A673 (cell line): Measurements from ENCODE around the gene USP2. TPM values are rescaled to one million over a fixed set of nuclear protein-coding genes. Genes with fewer than 3 reads are reported as not detected.

Experiments
- BruUV-seq: library from RNA; stranded (reverse); fragments of 400-500 nt; replicated peaks from 2 replicates; lab custom pipeline; 2021; lab: Mats Ljungman, UMichigan
- CTCF ChIA-PET: fragments of 300-600 bp; sonication (Branson Sonifier 250); formaldehyde crosslinking; loops from one replicate; lab custom pipeline; 2022; ENCODE audit warnings: antibody characterized with exemption; lab: Charles Lee
- POLR2A ChIA-PET: fragments of 300-600 bp; sonication (Branson Sonifier 250); formaldehyde crosslinking; loops from one replicate; lab custom pipeline; 2022; ENCODE audit warnings: antibody characterized with exemption; ENCODE audit not compliant: low non-redundant PET; lab: Charles Lee
- DNase-seq: peaks from one replicate; pipeline ENCODE4 v3.0.0-alpha.2; 2015; ENCODE audit warnings: low spot score
- H3K27ac ChIP-seq: fragments of 200-600 bp; sonication (generic); 2 replicates; pipeline ENCODE4 v1.5.1; 2016; ENCODE audit warnings: mixed run types, low read depth, mild to moderate bottlenecking, mixed read lengths, antibody characterized with exemption, low read length; ENCODE audit not compliant: poor library complexity, severe bottlenecking
- H3K27me3 ChIP-seq: fragments of 200-600 bp; sonication (generic); replicated peaks from 2 replicates; pipeline ENCODE4 v1.6.1; 2017; ENCODE audit warnings: mixed run types, low read depth, mild to moderate bottlenecking, mixed read lengths, antibody characterized with exemption, low read length; ENCODE audit not compliant: insufficient read depth, poor library complexity
- H3K36me3 ChIP-seq: fragments of 200-600 bp; sonication (generic); 2 replicates; pipeline ENCODE4 v1.6.1; 2016; ENCODE audit warnings: mixed run types, mild to moderate bottlenecking, mixed read lengths, antibody characterized with exemption, low read length; ENCODE audit not compliant: insufficient read depth, poor library complexity, severe bottlenecking
- H3K4me1 ChIP-seq: fragments of 200-600 bp; sonication (generic); 2 replicates; pipeline ENCODE4 v1.6.1; 2017; ENCODE audit warnings: mixed run types, mild to moderate bottlenecking, mixed read lengths, antibody characterized with exemption, low read length; ENCODE audit not compliant: insufficient read depth, poor library complexity, severe bottlenecking
- H3K4me3 ChIP-seq: fragments of 200-600 bp; sonication (generic); 2 replicates; pipeline ENCODE4 v1.5.1; 2016; ENCODE audit warnings: low read depth, mixed run types, mild to moderate bottlenecking, mixed read lengths, low read length; ENCODE audit not compliant: poor library complexity, severe bottlenecking
- H3K9me3 ChIP-seq: fragments of 200-600 bp; sonication (generic); 2 replicates; pipeline ENCODE4 v1.6.1; 2016; ENCODE audit warnings: mixed run types, low read depth, mild to moderate bottlenecking, mixed read lengths, antibody characterized with exemption, low read length; ENCODE audit not compliant: poor library complexity, severe bottlenecking
- EZH2 ChIP-seq: fragments of 200-600 bp; sonication (generic); IDR thresholded peaks from 2 replicates; pipeline ENCODE4 v1.6.1; 2017; ENCODE audit warnings: borderline replicate concordance, low read depth, mild to moderate bottlenecking, mixed read lengths, antibody characterized with exemption, low read length; ENCODE audit not compliant: poor library complexity, severe bottlenecking
- intact Hi-C: fragments of 100-400 bp; cut with micrococcal nuclease; formaldehyde crosslinking; loops from one replicate; pipeline ENCODE4 v1.10.0; 2022; ENCODE audit not compliant: unreplicated experiment
- total RNA-seq: library from RNA; stranded (reverse); gene quantifications from 2 replicates; pipeline ENCODE4 v1.2.3, GENCODE V29; 2021
- TF ChIP-seq, protein P1 (sequence below): fragments of 300-800, 200-600 bp; sonication (generic); conservative IDR thresholded peaks from 2 replicates; pipeline ENCODE4 v1.5.1; 2017; ENCODE audit warnings: low read depth, mild to moderate bottlenecking, antibody characterized with exemption, low read length, moderate library complexity, mixed read lengths

Gene USP2
- total RNA-seq, 1 experiment from 2014 or later: 4.8 TPM

DNA sequence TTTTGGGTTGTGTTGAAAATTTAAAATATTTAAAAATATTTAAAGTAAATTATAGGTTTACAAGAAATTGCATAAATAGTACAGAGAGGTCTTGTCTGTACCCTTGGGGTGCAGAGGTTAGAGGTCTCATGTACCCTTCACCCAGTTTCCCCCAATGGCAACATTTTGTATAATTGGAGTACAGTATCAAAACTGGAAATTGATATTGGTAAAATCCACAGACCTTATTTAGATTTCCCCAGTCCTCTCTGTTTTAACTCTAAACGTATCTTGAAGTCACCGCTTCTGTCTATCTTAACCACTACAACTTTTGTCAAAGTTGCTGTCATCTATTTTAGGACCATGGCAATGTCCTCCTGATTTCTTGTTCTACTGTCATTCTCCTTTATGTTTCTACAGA is 30.6 kb upstream of the USP2 start:
- no peak for DNase-seq
- intact Hi-C loops: no loop called here
- Histone ChIP-seq H3K27me3 (no peaks in the 10 kb centered on the region), H3K4me1 (peaks cover under 1% of the 10 kb centered on the region), H3K9me3 (no peaks in the 10 kb centered on the region), H3K27ac (no peak overlapping the region), H3K36me3 (no peaks in the 10 kb centered on the region), H3K4me3 (no peak overlapping the region)
- ChIA-PET CTCF (no interaction called here), POLR2A (no interaction called here)
- TF ChIP-seq, protein P1, sequence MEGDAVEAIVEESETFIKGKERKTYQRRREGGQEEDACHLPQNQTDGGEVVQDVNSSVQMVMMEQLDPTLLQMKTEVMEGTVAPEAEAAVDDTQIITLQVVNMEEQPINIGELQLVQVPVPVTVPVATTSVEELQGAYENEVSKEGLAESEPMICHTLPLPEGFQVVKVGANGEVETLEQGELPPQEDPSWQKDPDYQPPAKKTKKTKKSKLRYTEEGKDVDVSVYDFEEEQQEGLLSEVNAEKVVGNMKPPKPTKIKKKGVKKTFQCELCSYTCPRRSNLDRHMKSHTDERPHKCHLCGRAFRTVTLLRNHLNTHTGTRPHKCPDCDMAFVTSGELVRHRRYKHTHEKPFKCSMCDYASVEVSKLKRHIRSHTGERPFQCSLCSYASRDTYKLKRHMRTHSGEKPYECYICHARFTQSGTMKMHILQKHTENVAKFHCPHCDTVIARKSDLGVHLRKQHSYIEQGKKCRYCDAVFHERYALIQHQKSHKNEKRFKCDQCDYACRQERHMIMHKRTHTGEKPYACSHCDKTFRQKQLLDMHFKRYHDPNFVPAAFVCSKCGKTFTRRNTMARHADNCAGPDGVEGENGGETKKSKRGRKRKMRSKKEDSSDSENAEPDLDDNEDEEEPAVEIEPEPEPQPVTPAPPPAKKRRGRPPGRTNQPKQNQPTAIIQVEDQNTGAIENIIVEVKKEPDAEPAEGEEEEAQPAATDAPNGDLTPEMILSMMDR: no peak
- TF ChIP-seq EZH2: no peak
- no TSS peak for BruUV-seq

DNA sequence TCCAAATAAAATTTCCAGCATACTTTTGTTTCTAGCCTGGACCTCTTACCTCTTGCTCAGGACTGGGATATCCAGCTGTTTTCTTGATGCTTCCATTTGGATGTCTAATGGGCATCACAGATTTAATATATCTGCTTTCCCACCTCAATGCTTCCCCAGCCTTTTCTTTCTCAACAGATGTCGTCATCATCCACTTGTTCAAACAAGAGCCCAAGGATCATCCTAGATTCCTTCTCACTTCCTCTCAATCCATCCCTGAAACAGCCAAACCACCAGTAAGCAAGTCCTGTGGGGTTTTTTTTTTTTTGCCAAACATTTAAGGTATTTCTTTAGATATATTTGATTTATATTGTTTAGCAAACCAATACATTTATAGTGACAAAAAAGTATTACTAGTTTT is 29.0 kb upstream of the USP2 start:
- ChIA-PET POLR2A (no interaction called here), CTCF (interaction anchor here (0.5 kb wide), 1 partner anchor 21 kb away, joined by 3 read pairs; no protein-coding TSS in a partner anchor)
- H3K36me3 ChIP-seq: no peaks in the 10 kb centered on the region
- H3K4me1 ChIP-seq: no peaks in the 10 kb centered on the region
- H3K9me3 ChIP-seq: no peaks in the 10 kb centered on the region
- no peak for DNase-seq
- BruUV-seq: no TSS peak
- intact Hi-C loops: no loop called here
- no peaks in the 10 kb centered on the region for H3K27me3 ChIP-seq
- no peak overlapping the region for H3K27ac ChIP-seq
- no peak overlapping the region for H3K4me3 ChIP-seq
- TF ChIP-seq, protein P1: no peak
- no peak for TF ChIP-seq EZH2

DNA sequence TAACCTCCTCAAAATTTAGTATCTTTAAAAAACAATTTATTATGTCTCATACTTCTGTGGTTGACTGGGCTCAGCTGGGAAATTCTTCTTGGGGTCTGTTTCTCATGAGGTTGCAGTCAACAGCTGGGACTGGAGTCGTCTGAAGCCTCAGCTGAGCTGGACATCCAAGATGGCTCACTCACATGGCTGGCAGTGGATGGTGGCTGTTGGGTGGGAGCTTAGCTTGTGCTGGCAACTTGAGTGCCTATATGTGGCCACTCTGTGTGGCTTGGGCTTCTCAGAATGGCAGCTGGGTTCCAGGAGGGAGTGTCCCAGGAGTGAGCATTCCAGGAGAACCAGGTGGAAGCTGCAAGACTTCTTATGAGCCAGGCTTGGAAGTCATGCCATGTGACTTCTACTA is 28.2 kb upstream of the USP2 start:
- BruUV-seq: no TSS peak
- H3K4me1 ChIP-seq: no peaks in the 10 kb centered on the region
- no peaks in the 10 kb centered on the region for H3K36me3 ChIP-seq
- POLR2A ChIA-PET: no interaction called here
- no peak overlapping the region for H3K27ac ChIP-seq
- no peak for DNase-seq
- H3K27me3 ChIP-seq: no peaks in the 10 kb centered on the region
- TF ChIP-seq, protein P1: no peak
- H3K4me3 ChIP-seq: no peak overlapping the region
- CTCF ChIA-PET: no interaction called here
- intact Hi-C loops: no loop called here
- H3K9me3 ChIP-seq: no peaks in the 10 kb centered on the region
